ENCODE data around the gene NCK2.

The NCK2 gene

GRCh38 chr2:105857076-105857740 lies 112.5 kb downstream of the NCK2 start:
- DNase-seq, result no peak

DNA sequence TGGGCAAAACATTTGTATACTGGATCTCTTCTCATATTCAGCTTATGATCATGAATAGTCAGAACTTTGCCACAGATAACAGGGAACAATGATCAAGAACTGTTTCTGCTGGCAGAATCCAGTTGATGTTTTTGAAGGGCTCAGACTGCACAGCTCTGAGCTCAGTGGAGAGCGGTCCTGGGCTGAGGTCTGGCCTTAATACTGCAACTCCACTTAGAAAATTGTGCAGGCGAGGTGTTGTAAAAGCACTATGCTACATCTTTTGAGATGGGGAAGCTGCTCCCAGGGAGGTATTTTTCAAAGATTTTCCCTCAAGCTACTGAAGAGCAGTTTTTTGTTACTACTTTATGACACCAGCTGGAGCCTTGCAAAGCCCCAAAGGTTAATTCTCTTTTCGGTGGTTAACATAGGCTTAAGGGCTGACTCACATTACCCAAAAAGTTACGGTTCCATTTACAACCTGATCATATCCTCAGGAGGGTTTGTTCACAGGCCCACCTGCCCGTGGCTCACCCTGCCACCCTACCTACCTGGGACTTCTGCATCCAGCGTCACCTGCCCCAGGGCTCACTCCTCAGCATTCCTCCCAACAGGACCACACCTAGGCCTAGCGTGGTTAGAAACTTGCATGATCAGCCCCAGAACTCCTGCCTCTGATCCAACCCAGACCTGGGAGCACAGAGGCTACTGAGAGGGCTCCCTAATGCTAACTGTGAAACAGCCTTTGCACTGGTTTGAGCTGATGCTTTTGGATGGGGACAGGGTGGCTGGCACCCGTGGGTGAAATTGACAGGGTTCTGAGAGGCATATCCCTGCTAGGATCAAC lies 114.4 kb downstream of the NCK2 start:
- no peak for DNase-seq

DNA sequence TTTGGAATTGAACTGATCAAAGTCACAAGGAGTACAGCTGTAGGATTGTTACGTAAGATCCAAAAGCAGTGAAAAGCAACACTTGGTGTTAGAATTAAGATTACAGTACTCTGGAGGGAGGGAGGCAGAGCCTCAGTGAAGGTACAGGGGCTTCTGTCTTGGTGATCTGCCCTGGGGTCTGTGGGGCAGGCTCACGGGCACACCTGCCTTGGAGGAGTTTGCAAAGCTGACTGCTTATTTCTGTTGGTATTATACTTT lies 114.9 kb downstream of the NCK2 start:
- no peak for DNase-seq

GRCh38 chr2:105860567-105860966 lies 115.9 kb downstream of the NCK2 start:
- DNase-seq, result no peak

DNA sequence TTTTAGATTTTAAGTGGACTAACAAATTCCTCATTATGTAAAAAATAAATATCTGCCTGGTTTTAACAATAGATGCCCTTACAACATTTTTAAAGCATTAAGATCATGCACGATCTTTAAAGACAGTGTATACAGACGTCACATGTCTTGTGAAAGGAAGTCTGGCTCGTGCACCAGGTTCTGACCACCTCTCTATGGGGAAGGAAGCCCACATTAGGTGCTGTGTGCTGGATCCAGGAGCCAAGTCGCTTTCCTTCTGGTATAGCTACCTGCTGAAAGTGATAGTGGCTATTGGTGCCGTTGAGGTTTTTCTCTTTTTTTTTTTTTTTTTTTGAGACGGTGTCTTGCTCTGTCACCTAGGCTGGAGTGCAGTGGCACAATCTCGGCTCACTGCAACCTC lies 116.5 kb downstream of the NCK2 start:
- no peak for DNase-seq

DNA sequence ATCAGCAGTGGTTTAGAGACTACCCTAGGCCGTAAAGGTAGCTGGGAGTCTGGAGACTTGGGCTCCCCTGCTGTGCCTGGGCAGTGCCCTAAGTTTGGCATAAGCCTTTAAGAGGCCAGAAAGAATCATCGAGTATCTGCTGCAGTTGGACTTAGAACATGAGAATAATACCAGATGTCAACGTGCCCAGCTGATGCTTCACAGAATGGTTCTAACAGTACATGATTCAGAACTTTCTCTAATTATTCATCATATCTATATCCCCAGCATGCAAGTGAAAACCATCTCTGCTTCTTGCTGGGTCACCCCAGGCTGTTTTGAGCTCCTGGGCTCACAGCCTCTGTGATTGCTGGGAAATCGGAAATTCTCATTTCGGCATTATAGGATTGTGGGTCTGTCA lies 118.1 kb downstream of the NCK2 start:
- DNase-seq, result no peak

GRCh38 chr2:105864262-105864661 lies 119.5 kb downstream of the NCK2 start:
- no peak for DNase-seq

GRCh38 chr2:105865222-105865913 lies 120.7 kb downstream of the NCK2 start:
- DNase-seq, result no peak

- DNase-seq, result no peak
Observed at GRCh38 chr2:105866216-105867185, 121.8 kb downstream of the NCK2 start.

DNA sequence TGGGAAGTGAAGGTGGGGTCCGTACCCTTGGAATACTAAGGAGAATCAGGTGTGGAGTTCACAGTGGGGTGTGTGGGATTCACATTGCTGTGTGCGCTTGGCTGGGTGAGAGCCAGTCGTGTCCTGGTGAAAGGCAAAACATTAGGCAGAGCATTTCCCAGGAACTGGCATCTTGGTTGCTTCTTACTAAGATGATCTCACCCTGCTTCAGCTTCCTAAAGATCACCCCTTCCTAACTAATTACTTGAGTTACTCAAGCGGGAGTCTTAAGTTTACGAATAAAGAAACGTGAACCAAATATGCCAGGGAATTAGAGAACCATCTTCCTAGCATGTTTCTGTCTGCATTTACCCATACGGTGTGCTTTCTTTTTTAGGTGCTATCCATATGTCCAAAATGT lies 122.9 kb downstream of the NCK2 start:
- DNase-seq, result no peak

GRCh38 chr2:105868060-105868459 lies 123.3 kb downstream of the NCK2 start:
- no peak for DNase-seq

DNA sequence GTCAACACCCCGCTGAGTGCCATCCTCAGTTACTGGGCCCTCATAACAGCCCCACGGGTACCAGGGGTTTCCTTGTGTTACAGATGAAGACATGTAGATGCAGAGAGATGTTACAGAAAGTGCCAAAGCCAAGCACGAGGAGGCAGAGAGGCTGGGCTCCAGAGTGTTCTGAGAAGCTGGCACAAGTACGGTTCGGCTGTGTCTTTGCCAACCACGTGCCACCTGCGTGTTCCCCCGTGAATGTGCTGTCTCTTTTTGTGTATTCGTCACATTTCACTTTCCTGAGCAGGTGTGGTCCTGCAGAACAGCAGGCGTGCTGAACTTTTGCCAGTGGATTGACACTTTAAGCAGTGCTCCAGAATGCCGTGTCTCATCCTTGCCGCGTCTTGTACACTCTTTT lies 124.6 kb downstream of the NCK2 start:
- no peak for DNase-seq

- no peak for DNase-seq
Observed at GRCh38 chr2:105870062-105870461, 125.3 kb downstream of the NCK2 start.

- DNase-seq, result no peak
Observed at GRCh38 chr2:105870858-105871257, 126.1 kb downstream of the NCK2 start.

DNA sequence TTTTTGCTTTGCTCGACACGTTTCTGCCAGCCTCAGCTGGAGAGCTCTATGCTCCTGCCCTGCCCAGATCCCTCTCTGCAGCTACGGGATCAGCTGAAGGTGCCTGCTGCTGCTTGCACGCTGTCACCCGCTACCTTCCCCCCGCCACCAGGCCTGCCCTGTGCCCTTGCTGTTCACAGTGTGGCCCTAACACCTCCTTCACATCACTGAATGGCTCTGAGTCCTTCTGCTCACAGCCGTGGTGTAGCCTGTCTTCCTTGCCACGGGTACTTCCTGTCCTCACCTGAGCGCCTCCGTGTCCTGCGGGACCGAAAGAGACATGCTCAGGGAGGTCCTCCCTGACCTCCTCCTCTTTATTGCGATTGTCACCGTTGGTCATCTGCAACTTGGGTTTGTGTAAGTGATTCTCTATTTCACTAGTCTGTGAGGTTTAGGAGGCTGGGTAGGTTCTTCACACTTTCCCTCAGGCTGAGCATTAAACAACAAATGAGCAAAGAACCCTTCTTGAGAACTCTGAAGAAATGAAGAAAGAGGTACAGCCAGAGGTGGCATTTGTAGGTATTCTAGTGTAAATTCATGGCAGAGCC lies 127.5 kb downstream of the NCK2 start:
- peak; percentile 26 for DNase-seq

- DNase-seq, result no peak
Observed at GRCh38 chr2:105872830-105873229, 128.1 kb downstream of the NCK2 start.

DNA sequence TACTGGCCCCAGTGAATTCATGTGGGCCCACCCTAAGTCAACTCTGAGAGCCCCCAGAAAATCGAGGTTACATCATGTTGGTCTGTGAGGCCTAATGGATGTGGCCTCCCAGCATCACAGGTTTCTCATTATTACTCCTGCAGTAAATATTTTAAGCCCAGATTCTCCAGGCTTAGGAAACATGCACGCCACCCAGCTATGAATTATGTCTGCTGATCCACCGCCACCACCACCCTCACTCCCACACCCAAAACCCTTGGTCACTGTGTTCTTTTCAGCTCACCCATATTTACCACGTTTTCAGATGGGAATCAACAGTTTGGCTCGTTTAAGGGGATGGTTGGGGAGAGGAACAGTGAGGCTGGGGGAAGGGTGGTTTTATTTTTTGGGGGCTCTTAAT lies 128.6 kb downstream of the NCK2 start:
- DNase-seq, result no peak

DNA sequence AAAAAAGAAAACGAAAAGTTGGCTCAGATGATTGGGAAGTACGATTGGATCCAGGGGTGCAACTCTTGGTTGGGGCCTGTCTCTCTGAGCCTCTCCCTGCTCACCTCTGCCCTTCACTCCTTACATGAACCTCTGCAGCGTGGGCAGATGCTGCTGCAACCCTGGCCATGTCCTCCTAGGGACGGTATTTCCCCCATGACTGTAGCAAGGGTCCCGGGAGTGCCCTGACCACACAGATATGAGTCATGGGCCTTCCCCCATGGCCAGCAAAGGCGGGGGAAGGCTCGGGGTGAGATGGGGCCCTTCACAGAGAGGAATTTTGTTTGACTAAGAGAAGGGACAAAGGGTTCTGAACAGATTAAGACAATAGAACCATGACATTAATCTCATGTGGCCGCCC lies 129.0 kb downstream of the NCK2 start:
- DNase-seq, result peak; percentile 37

- DNase-seq, result no peak
Observed at GRCh38 chr2:105874466-105874865, 129.8 kb downstream of the NCK2 start.

DNA sequence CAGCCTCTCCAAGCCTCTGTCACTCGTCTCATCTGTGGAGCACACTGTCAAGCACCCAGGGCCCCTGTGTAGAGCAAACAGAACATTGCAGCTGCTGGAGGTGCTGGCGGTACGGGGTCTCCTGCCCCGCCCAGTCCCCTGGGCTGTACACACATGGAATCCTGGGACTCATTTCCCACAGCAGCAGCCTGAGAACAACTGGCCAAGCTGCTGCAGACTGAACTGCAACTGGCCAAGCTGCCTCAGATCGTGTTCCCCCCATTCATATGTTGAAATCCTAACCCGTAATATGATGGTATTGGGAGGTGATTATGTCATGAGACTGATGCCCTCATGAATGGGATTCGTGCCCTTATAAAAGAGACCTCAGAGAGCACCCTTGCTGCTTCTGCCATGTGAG lies 130.5 kb downstream of the NCK2 start:
- DNase-seq, result no peak

- no peak for DNase-seq
Observed at GRCh38 chr2:105876191-105876590, 131.5 kb downstream of the NCK2 start.

- no peak for DNase-seq
Observed at GRCh38 chr2:105877945-105878344, 133.2 kb downstream of the NCK2 start.
